ENCODE measurements around the gene TRPC6. TPM values are rescaled to one million over a fixed set of nuclear protein-coding genes. Genes with fewer than 3 reads are reported as not detected.

Gene TRPC6
- total RNA-seq, 2 donors from 2014 or later, result 0.28 to 0.93 TPM

DNA sequence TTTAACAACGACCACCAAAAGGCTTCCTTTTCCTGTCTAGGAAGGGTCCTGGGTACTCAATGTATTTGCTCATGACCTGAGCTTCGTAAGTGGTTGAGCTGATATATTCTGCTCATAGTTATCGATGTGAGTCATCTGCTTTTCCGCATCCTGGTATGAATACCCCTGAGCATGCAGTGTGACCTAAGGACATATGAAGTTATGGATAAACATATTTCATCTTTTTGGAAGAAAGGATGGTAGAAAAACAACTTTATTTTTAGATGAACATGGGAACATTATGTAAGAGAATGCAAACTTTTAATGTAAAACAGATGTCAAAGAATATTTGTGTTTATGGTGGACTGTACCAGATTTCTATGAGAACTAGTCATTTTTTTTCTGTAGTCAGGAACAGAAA is 28.4 kb downstream of the TRPC6 start:
- H3K4me1 ChIP-seq, result no peaks in the 10 kb centered on the region
- no peak overlapping the region for H3K4me3 ChIP-seq
- DNase-seq (ENCODE audit: low spot score), result no peak
- H3K27ac ChIP-seq, result no peak overlapping the region
- no peaks in the 10 kb centered on the region for H3K36me3 ChIP-seq
- H3K9me3 ChIP-seq, result no peaks in the 10 kb centered on the region
- no peaks in the 10 kb centered on the region for H3K27me3 ChIP-seq
- TF ChIP-seq, protein P1, sequence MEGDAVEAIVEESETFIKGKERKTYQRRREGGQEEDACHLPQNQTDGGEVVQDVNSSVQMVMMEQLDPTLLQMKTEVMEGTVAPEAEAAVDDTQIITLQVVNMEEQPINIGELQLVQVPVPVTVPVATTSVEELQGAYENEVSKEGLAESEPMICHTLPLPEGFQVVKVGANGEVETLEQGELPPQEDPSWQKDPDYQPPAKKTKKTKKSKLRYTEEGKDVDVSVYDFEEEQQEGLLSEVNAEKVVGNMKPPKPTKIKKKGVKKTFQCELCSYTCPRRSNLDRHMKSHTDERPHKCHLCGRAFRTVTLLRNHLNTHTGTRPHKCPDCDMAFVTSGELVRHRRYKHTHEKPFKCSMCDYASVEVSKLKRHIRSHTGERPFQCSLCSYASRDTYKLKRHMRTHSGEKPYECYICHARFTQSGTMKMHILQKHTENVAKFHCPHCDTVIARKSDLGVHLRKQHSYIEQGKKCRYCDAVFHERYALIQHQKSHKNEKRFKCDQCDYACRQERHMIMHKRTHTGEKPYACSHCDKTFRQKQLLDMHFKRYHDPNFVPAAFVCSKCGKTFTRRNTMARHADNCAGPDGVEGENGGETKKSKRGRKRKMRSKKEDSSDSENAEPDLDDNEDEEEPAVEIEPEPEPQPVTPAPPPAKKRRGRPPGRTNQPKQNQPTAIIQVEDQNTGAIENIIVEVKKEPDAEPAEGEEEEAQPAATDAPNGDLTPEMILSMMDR (IDR thresholded peaks at IDR 0.05), result no peak

DNA sequence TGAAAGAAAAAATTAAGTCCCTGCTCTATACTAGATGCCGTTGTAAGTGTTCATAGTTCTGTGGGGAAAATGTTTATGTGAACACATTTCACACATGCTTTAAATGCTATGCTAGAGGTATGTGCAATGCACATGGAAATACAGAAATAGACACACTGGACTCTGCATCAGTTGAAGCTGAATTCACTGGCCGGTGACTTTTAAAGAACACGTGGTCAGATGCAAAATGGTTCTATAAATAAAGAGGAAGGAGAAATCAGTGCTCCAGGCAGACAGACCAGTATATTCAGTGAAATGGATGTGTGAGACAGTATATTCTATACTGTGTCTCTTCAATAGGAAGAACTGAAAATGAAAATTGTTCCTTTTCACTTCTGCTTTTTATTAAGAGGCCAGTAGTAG is 29.9 kb downstream of the TRPC6 start:
- no peaks in the 10 kb centered on the region for H3K27me3 ChIP-seq

DNA sequence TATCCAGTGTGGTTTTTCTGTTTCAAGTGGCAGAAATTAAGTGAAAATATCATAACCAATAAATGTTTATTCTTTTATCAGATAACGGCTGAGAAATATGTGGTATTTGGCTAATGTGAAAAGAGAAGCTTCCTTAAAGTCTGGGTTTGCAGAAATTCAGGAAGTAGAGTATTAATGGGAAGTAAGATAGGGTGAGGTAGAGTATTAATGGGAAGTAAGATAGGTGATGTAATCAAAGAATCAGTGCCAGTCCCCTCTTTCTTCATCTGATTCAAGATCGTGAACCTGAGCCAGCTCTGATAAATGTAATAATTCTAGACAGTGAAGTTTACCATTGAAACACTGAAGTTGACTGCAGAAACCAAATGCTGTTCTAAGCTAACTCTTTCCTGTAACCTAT is 30.9 kb downstream of the TRPC6 start:
- no peaks in the 10 kb centered on the region for H3K4me1 ChIP-seq
- H3K4me3 ChIP-seq, result no peak overlapping the region
- no peak for DNase-seq (ENCODE audit: low spot score)
- no peaks in the 10 kb centered on the region for H3K36me3 ChIP-seq
- TF ChIP-seq, protein P1 (IDR thresholded peaks at IDR 0.05), result no peak
- H3K9me3 ChIP-seq, result no peaks in the 10 kb centered on the region
- H3K27ac ChIP-seq, result no peak overlapping the region
- no peaks in the 10 kb centered on the region for H3K27me3 ChIP-seq

More for the DNA sequence above, 29.9 kb downstream of the TRPC6 start:
- Histone ChIP-seq H3K4me3 (no peak overlapping the region), H3K27ac (no peak overlapping the region), H3K9me3 (no peaks in the 10 kb centered on the region), H3K36me3 (no peaks in the 10 kb centered on the region), H3K4me1 (no peaks in the 10 kb centered on the region)
- TF ChIP-seq, protein P1 (IDR thresholded peaks at IDR 0.05), result no peak
- no peak for DNase-seq (ENCODE audit: low spot score)

DNA sequence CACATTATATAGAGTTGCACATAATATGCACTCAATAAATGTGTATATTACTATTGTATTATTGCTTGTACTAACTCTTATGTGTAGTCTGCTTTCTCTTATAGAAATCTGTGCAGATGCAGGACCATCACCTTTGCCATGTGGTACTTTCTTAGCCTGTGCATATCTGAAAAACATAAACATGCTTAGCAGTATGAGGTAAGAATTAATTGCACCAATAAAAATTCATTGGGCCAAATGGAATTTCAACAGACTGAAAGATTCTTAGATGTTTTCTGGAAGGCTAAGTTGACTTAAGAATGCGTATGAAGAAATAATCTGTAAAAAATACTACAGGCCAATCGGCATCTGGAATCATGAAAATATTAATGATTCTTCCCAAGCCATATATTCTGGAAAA is 55.3 kb downstream of the TRPC6 start:
- DNase-seq (ENCODE audit: low spot score), result no peak
- H3K36me3 ChIP-seq, result no peaks in the 10 kb centered on the region
- no peaks in the 10 kb centered on the region for H3K9me3 ChIP-seq
- no peaks in the 10 kb centered on the region for H3K4me1 ChIP-seq
- no peaks in the 10 kb centered on the region for H3K27me3 ChIP-seq
- TF ChIP-seq, protein P1 (IDR thresholded peaks at IDR 0.05), result no peak
- H3K4me3 ChIP-seq, result no peak overlapping the region
- H3K27ac ChIP-seq, result no peak overlapping the region

DNA sequence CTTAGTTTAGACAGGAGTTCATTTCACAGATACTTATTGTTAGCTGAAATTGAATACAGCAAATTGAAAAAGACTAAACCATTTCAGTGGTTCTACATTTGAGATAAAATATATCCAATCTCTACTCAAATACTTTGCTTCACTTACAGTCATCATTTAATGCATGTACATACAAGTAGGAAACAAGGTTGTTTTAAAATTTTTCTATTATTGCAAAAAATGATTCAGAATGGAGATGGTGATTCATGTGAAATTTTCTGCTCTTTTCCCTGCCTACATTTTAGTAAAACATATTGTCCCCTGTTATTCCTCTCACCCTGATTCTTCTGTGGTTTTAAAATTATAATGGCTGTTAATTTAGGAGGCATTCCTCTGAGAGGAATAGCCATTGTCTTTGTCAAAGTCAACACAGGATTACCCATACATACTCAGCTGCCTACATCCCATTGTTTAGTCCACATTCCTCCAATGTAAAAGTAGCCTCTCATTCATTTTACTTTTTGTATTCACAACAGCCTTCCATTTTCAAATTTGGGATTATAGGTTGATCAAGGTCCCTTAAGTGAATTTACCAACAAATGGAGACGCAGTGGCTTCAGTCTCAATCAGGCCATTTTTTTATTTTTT is 60.1 kb downstream of the TRPC6 start:
- Histone ChIP-seq H3K36me3 (no peaks in the 10 kb centered on the region), H3K27me3 (no peaks in the 10 kb centered on the region), H3K9me3 (peaks cover 0 to 8% of the 10 kb centered on the region in 2 donors), H3K4me3 (no peak overlapping the region), H3K27ac (no peak overlapping the region), H3K4me1 (no peaks in the 10 kb centered on the region)
- TF ChIP-seq, protein P1 (IDR thresholded peaks at IDR 0.05), result no peak
- DNase-seq (ENCODE audit: low spot score), result no peak

DNA sequence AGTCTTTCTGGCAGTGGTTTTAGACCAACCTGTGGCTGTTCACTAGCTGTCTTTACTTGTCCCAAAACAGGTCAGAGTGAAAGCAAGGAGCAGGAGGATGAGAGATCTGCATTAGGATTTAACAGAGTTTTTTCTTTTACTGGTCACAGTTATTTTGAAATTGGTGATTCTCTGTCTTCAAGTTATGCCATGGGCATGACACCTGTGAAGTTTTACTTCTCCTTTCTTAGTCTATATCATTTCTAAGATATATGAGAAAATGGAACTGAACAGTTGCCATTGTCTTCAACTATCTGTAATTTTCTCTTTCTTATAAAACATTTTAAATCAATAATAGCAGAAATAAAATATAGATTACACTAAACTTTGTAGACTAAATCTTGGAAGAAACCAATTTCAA is 60.6 kb downstream of the TRPC6 start:
- peaks cover 0 to 8% of the 10 kb centered on the region in 2 donors for H3K9me3 ChIP-seq
- no peaks in the 10 kb centered on the region for H3K4me1 ChIP-seq
- H3K4me3 ChIP-seq, result no peak overlapping the region
- no peaks in the 10 kb centered on the region for H3K27me3 ChIP-seq
- no peaks in the 10 kb centered on the region for H3K36me3 ChIP-seq
- no peak overlapping the region for H3K27ac ChIP-seq
- no peak for DNase-seq (ENCODE audit: low spot score)
- TF ChIP-seq, protein P1 (IDR thresholded peaks at IDR 0.05), result no peak

Measured in right atrium auricular region (tissue), 2 donors.